NAMALWA (cell line): ENCODE results near the gene TRAM2.

Experiments
- DNase-seq: peaks from one replicate; pipeline ENCODE4 v3.0.0-alpha.2; 2015; ENCODE audit warnings: low spot score

TRAM2 gene

GRCh38 chr6:52527436-52527835, 49.4 kb downstream of the TRAM2 start:
- DNase-seq = no peak

- DNase-seq = no peak
Measured at GRCh38 chr6:52526634-52527033, 50.2 kb downstream of the TRAM2 start.

- DNase-seq = no peak
Measured at GRCh38 chr6:52524918-52525317, 51.9 kb downstream of the TRAM2 start.

GRCh38 chr6:52523378-52524142, 53.3 kb downstream of the TRAM2 start:
- no peak for DNase-seq

GRCh38 chr6:52522655-52523054, 54.2 kb downstream of the TRAM2 start:
- DNase-seq = no peak

GRCh38 chr6:52522151-52522626, 54.7 kb downstream of the TRAM2 start:
- DNase-seq = no peak

- no peak for DNase-seq
Measured at GRCh38 chr6:52519618-52520017, 57.2 kb downstream of the TRAM2 start.

- DNase-seq = no peak
Measured at GRCh38 chr6:52518279-52518945, 58.4 kb downstream of the TRAM2 start.

GRCh38 chr6:52517502-52518278, 59.2 kb downstream of the TRAM2 start:
- no peak for DNase-seq

GRCh38 chr6:52516943-52517342, 59.9 kb downstream of the TRAM2 start:
- no peak for DNase-seq

GRCh38 chr6:52516269-52516668, 60.6 kb downstream of the TRAM2 start:
- no peak for DNase-seq

- no peak for DNase-seq
Measured at GRCh38 chr6:52515219-52515960, 61.5 kb downstream of the TRAM2 start.

GRCh38 chr6:52514514-52514913, 62.3 kb downstream of the TRAM2 start:
- no peak for DNase-seq

- DNase-seq = no peak
Measured at GRCh38 chr6:52513896-52514295, 63.0 kb downstream of the TRAM2 start.

- DNase-seq = no peak
Measured at GRCh38 chr6:52513464-52513863, 63.4 kb downstream of the TRAM2 start.

- DNase-seq = no peak
Measured at GRCh38 chr6:52512199-52512598, 64.7 kb downstream of the TRAM2 start.

- DNase-seq = no peak
Measured at GRCh38 chr6:52511572-52512151, 65.2 kb downstream of the TRAM2 start.

GRCh38 chr6:52511163-52511562, 65.7 kb downstream of the TRAM2 start:
- DNase-seq = no peak

GRCh38 chr6:52510213-52510562, 66.7 kb downstream of the TRAM2 start:
- DNase-seq = no peak

GRCh38 chr6:52509281-52510212, 67.3 kb downstream of the TRAM2 start:
- no peak for DNase-seq
